GM18507 (cell line): ENCODE data around the gene OR6C2.
"Not testable (repeated sequence)": the region's sequence is repeated elsewhere in the genome, so short reads cannot be mapped to it uniquely, and the experiment has no call there.

Experiments
- DNase-seq: peaks from one replicate; pipeline ENCODE4 v3.0.0; 2011; ENCODE audit warnings: low read depth; ENCODE audit not compliant: insufficient read length; ENCODE audit errors: extremely low spot score
- FAIRE-seq: peaks from 2 replicates; lab custom pipeline; 2011; peaks lifted over from hg19 to GRCh38; lab: Jason Lieb, UNC

The OR6C2 gene

GRCh38 chr12:55469291-55469690, 25.4 kb downstream of the OR6C2 start:
- no peak for DNase-seq
- FAIRE-seq = no peak

GRCh38 chr12:55470088-55470829, 26.4 kb downstream of the OR6C2 start, which contains the start of gene OR6C70:
Gene OR6C70 (minus strand): TSS chr12:55470138. CDS start chr12:55470138, 0 bp downstream.
- FAIRE-seq = no peak

GRCh38 chr12:55472264-55472663, 28.4 kb downstream of the OR6C2 start:
- FAIRE-seq = no peak

More at GRCh38 chr12:55470088-55470829, 26.4 kb downstream of the OR6C2 start, which contains the start of gene OR6C70:
- DNase-seq = no peak

GRCh38 chr12:55479136-55479535, 35.3 kb downstream of the OR6C2 start:
- DNase-seq, FAIRE-seq: not testable (repeated sequence)

More at GRCh38 chr12:55472264-55472663, 28.4 kb downstream of the OR6C2 start:
- DNase-seq = no peak

GRCh38 chr12:55484284-55484683, 40.4 kb downstream of the OR6C2 start:
- not testable (repeated sequence) for FAIRE-seq, DNase-seq

GRCh38 chr12:55492078-55492477, 48.2 kb downstream of the OR6C2 start, which contains the start of gene OR6C68:
Gene OR6C68 (plus strand): TSS chr12:55492378. CDS start chr12:55492378, 0 bp downstream.
- FAIRE-seq = no peak
- DNase-seq = no peak

- DNase-seq (no peak), FAIRE-seq (no peak)
These were observed 51.6 kb downstream of the OR6C2 start for GRCh38 chr12:55495490-55495889.

- FAIRE-seq (no peak), DNase-seq (no peak)
These were observed 55.4 kb downstream of the OR6C2 start for GRCh38 chr12:55499231-55499630.

- FAIRE-seq = no peak
- no peak for DNase-seq
These were observed 56.0 kb downstream of the OR6C2 start for GRCh38 chr12:55499810-55500252.

- FAIRE-seq (no peak), DNase-seq (no peak)
These were observed 57.7 kb downstream of the OR6C2 start for GRCh38 chr12:55501601-55502000.
